ENCODE results near the gene GRAP2.

The GRAP2 gene

DNA sequence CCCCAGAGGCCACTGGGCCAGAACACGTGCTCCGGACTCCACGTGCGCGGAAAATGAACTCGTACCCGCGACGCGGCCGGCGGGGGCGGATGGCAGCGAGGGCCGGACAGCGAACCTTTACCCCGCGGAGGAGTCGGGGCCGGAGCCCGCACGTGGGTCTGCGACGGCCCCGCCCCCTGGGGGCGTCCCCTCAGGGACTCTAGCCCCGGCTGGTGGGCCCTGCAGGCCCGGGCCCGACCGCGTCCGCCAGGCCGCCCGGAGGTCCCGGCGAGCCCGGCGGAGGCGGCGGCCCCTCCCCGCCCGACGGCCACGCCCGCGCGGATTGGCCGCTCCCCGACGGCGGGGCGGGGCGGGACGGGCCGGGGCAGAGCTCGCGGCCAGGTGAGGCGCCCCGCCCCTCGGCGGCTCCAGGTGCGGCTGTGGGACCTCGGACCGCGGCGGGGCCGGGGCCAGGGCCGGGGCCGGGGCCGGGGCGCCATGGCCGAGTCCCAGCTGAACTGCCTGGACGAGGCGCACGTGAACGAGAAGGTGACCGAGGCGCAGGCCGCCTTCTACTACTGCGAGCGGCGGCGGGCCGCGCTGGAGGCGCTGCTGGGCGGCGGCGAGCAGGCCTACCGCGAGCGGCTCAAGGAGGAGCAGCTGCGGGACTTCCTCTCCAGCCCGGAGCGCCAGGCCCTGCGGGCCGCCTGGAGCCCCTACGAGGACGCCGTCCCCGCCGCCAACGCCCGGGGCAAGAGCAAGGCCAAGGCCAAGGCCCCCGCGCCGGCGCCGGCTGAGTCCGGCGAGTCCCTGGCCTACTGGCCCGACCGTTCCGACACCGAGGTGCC lies 93.9 kb downstream of the GRAP2 start, which contains the start of gene FAM83F:
Gene FAM83F (plus strand): TSS at position 389 of the 827 bp plus-strand sequence. CDS start 89 bp downstream, at position 478.
- no peak for DNase-seq (ENCODE audit: low read depth)

DNA sequence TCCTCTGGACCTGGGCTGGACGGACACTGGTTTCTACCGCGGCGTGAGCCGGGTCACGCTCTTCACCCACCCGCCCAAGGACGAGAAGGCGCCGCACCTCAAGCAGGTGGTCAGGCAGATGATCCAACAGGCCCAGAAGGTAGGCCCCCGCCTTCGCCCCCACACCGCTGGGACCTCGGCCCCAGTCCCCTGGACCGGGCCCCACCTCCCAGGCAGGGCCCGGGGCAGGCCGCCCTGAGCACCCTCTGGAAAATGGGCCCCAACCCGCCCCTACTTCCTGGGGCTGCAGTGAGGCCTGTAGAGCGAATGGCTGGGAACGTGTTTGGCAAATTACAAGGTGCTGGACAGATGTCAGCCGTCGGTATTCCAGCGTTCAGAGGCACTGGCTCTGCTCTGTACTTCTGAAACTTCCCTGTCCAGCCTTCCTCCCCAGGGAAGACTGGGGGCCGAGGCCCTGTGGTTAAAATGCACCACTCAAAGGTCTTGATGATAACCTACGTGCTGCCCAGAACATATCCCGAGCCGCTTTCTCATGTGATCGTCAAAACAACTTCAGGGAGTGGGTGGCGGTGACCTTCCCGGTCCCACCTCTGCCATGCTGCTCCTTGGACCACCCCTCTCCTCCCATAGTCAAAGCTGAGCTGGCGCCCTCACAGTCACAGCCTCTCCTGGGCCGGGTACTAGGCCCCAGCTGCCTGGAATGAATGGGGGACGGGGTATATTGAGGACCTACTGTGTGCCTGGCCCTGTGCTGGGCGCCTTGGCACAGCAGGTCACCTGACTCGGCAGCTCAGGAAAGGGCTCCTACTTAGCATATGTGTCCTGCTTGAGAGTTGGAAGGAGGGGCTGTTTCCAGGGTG lies 94.7 kb downstream of the GRAP2 start:
- no peak for DNase-seq (ENCODE audit: low read depth)

DNA sequence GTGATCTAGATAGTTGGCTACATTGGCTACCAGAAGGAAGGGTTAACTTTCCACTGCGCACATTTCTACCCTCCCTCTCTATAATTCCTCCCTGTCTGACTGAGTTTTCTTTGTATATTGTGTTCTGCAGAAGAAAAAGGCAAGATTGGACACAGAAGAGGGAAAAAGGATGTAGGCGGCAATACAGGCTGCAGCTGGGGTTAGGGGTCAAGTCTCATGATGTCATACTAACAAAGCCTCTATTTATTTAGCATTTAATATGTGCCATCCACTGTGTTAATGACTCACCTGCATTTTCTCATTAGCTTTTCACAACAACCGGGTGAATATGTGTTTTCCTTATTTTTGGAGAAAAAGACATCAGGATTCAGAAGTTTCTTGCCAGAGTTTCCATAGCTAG lies 95.8 kb downstream of the GRAP2 start:
- DNase-seq (ENCODE audit: low read depth), result no peak

DNA sequence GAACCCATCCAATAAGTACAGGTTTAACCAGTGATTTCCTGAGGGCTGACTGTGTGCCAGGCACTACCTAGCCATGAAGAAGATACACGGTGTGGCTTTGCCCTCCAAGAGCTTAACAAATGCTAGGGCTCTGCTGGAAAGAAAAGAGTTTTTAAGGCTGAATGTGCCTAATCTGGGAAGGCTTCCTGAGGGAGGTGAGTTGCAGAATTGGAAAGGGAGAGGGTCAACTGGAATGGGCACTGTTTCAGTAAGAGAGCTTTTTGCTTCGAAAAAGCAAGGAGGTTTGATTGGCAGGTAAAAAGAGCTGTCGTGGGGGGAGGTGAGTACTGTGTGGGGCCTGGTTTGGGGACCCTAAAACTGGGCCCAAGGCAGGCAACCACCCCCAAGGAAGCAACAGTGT lies 96.5 kb downstream of the GRAP2 start:
- DNase-seq (ENCODE audit: low read depth), result no peak

DNA sequence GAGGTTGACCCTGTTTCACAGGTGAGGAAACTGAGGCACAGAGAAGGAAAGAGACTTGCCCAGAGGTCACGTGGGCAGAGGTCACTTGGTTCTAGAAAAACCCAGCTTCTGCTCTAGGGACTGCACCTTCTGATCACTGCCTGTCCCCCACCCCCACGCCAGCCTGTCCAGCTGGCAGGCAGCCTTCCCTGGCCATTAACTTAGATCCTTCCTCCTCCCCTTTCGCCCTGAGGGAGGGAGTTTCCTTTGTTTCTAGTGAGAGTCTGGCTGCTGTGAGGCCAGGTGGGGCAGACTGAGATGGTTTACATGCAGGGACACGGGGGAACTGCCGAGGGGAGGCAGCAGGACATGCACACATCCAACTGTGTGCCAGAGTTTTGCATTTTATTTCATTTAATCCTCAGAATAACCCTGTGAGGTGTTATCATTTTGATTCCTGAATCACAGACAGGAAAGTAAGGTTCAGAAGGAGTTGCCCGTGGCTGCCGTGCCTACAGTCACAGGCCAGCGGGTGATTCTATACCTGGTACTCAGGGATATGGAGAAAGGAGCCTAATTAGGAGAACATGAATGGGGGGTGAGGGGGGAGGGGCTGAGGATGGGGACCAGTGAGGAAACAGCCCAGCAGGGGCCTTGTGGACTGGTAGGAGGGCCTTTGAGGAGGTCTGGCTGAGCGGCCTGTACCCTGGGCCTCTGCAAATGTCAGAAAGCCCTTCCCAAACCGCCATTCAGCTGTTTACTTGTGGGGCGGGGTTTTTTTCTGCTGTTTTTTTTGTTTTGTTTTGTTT lies 97.2 kb downstream of the GRAP2 start:
- DNase-seq (ENCODE audit: low read depth), result no peak

DNA sequence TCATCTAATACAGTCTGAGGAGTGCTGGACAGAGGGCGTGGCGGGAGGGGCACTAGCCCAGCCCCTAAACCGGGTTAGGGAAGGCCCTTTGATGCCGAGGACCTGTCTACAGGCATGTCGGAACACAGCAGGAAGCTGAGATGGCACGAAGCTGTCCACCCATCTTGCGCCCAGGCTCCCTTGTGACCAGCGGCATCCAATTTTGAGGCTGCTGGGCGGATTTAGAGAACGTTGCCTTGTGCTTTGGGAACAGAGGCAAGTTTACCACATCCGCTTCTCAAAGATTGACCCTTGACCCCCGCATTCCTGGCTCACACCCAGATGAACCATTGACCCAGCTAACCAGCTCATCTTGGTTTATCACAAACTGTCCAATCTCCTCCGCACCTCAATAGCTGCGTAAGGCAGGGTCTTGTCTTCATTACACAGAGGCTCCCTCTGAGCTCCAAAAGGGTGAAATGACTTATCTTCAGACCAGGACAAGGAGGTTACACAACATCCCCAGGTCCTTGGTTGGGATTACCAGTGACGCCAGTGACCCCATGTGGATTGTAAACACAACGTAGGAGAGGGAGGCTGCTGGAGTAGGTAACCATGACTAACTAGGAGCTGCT lies 98.4 kb downstream of the GRAP2 start:
- DNase-seq (ENCODE audit: low read depth), result peak; percentile 67

DNA sequence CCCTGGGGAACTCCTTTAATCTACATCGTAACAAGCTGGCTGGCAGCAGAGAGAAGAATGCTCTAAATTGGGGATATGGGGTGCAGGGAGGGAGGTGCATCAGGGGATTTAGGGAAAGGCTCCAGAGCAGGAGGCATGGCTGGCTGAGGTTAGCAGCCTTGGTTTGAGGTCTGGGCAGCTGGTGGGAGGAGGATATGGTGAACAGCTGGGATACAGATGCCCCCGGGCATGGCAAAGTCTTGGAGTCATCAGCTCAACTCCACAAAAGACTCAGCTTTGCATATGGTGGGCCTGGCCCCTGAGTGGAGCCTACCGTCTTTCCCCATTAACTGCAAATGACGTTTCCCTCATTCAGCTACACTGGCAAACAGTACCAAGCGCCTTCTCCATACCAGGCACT lies 99.3 kb downstream of the GRAP2 start:
- DNase-seq (ENCODE audit: low read depth), result no peak

DNA sequence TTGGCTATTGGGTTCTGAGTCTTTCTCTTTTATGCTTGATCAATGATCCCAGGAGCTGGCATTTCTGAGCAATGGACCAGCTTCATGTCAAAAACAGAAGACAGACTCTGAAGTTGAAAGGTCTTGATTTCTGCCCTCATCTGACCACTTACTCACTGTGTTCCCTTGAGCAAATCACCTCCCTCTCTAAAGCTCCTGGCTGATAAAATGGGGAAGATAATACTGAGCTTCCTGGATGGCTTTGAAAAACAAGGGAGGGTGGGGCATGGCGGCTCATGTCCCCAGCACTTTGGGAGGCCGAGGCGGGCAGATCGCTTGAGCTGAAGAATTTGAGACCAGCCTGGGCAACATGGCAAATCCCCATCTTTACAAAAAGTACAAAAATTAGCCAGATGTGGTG lies 100.2 kb downstream of the GRAP2 start:
- DNase-seq (ENCODE audit: low read depth), result no peak

DNA sequence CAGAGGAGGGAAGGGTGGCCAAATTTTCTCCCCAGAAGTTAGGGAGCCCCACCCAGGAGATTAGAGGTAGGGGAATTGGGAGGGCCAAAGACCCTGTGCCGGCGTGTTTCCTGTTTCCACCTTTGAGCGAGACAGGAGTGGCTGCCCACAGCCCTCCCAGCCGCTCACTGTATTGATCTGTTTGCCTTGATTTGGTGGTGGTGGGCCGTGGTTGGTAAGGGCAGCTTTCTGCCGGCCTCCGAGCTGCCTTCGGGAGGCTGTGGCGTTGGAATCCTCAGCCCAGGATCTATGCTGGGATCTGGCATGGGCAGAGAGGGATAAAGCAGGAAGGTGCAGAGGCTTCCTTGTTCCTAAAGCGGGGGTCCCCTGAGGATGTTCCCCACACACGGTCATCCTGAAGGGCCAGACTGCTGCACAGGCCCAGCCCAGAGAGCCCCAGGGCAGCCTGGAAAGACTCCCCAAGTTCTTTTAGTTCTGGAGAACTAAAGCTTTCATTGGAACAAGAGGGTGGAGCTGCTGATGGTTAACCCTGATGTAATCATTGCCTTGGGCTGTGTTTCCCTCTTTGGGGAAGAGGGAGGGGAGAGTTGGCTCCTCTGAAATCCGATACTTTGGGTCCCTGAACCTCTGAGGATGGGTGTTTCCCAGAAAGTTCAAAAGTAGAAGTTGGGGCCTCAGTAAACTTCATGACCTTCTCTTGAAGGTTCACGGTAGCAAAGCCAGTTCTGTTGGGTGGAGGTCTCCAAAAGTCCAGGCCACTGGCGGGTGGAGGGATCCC lies 101.1 kb downstream of the GRAP2 start:
- no peak for DNase-seq (ENCODE audit: low read depth)

DNA sequence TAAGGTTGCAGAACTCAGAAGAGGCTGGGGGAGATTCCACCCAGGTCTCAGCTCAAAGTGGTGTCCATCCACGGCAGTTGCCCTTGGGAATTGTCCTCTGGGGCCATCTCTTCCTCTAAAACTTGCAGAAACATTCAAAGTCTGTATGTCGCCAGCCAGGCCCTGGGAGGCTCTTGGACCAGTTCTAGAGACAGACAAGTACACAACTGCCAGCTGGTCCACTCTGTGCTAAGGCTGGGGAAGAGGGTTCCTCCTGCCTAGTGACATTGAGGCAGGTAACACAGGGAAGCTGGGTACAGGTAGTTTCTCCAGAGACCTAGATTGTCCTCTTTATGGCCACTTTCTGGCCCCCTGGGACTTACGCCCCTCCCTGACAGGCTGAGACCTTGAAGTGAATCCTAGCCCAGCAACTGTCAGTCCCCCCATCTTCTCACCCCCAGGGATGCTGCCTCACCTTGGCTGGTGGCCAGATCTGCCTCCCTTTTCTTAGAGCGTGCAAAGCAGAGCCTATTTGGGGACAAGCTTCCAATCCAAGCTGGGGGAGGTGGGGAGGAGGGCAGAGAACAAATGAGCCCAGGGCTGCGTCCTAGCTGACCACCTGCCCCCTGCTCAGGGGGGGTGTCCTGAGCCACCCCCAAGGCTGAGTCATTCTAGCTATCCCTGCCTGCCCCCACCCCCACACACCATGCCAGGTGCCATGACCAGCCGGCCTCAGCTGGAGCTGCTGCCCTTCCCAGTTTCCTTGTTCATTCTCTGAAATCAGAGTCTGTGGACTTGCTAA lies 102.2 kb downstream of the GRAP2 start:
- DNase-seq (ENCODE audit: low read depth), result no peak

DNA sequence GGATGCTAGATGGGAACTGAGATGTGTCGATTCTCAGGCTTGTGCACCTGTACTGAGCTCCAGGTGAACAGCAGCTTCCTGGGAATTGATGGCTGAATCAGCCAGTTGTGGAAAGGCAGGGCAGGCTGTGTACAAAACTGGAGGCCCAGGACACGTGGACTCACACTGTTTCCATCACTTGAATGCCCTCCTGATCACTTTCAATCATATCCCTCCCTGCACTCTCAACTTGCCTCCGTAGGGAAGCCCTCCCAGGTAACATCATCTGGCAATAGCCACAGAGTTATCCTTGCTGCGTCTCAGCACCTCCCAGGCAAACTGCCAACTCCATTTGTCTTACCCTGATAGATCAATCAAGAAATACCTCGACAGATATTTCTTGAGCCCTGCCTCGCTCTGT lies 104.0 kb downstream of the GRAP2 start:
- no peak for DNase-seq (ENCODE audit: low read depth)

DNA sequence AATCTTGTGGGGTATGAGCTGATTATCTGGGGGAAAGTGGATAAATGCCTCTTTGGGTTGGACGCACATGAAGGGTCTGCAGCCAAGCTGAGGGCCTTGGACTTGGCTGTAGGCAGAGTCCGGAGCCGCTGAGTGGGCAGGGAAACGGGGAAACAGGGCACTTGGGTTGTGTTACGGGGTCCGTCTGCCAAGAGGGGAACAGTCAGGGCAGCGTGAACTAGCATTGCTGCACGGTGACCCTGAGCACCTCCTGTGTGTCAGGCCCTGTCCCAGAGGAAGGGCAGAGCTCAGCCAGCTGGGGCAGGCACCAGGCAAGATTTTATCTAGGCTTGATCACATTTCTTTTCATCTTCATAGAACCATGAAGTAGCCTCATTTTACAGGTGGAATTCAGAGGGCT lies 105.8 kb downstream of the GRAP2 start:
- no peak for DNase-seq (ENCODE audit: low read depth)

DNA sequence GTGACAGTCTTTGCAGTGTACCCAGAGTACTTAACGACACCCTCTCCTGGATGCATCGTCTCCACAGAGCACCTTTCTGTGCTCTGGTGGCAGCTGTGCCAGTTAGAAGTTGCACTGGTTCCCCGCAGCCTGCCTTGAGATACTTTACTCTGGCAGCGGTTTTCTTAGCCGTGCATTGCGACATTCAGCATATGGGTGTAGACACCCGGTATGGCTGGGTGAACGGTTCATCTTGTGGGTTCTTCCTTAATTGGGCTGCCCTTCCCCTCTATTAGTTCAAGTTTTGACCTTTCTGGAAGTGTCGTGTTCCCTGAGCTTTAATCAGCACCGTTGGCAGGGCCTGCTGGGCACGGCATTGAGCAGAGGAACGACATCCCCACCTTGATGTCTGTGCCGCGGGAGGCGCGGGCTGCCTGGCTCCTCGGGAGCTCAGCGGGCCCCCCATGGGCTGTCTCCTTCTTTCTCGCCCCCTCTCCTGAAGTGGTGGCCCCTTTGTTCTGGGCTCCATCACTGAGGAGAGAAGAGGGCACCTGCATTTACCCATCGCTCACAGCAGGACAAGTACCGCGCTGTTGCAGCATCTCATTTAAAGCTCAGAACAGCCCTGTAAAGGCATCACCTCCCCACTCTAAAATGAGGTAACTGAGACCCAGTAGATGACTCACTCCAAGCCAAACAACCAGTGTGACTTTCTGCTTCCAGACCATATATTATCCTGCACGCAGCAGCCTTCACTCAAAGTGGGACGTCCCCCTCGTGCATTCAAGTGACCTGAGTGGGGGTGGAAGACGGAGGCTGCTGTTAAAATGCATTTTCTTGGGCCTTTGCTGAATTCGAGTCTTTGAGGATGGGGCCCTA lies 107.2 kb downstream of the GRAP2 start:
- no peak for DNase-seq (ENCODE audit: low read depth)

DNA sequence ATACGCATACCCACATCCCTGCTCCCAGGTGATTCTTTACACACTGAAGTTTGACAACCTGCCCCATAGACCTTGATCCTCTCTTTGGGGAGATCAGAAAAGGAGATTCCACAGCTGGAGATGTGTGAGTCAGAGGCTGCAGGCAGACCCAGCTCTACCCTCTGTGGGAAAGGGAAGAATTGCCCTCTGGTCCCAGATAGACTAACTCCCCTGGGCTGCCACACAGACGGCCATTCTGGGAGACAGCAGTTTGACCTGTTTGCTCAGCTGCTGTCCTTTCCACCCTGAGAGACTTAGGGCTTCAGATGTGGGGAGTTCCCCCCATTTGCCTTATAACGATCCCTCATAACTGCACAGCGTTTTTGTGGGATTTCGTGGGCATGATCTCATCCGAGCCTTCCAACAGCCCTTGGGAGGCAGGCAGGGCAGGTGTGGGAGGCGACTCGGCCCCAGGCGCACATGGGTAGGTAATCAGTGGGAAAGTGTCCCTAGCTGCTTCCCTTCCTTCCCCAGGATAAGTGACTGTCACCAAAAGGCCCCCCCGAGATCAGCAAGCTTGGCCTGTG lies 107.9 kb downstream of the GRAP2 start:
- DNase-seq (ENCODE audit: low read depth), result no peak

DNA sequence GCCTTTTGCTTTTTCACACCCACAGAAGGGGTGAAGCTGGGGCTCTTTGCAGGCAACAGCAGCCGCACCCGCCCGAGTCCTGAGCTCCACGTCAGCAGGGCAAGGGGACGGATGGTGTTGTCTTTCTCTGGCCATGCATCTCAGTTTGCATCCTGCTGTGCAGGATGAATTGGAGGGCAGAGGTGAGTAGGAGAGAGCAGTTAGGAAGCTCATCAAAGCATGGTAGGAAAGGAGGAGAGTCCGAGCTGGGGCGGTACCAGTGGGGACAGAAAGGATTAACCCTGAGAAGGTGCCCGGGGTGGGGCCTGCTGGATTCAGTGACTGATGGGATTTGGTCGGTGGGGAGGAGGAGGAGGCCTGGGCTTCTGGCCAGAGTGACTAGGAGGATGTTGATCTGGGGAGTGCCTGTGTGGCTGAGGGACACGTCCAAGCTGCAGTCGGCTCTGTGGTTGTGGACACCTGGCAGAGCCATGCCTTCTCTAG lies 108.4 kb downstream of the GRAP2 start:
- DNase-seq (ENCODE audit: low read depth), result no peak

DNA sequence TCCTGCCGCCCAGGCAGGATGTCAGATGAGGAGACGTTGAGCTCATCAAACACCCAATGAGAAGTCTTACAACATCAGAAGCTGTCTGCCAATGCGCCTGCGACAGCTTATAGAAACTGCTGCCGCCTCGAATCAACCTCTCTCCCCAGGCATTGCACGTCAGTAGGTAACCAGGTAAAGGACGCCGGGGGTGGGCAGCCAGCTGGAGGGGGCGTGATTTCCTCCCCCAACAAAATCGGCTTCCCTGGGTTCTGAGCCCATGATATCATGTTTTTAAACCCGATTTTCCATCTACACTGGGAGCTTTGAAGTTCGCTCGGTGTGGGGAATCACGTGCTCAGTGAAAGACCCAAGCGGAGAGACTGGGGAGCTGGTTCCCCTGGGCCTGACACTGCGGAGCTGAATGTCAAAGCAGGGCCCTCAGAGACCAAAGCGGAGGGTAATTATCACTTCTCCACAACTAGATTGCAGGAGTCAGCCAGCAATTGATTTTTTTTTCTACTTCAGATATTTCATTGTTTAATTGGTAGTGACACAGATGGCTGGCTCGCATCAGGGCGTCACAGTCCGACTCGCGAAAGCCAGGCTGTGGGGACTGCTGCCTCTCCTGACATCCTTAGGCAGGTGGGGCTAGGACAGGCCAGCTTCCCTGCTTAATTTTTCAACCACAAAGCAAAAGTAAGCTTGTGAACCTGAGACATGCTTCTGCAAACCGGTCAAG lies 109.2 kb downstream of the GRAP2 start:
- DNase-seq (ENCODE audit: low read depth), result no peak

DNA sequence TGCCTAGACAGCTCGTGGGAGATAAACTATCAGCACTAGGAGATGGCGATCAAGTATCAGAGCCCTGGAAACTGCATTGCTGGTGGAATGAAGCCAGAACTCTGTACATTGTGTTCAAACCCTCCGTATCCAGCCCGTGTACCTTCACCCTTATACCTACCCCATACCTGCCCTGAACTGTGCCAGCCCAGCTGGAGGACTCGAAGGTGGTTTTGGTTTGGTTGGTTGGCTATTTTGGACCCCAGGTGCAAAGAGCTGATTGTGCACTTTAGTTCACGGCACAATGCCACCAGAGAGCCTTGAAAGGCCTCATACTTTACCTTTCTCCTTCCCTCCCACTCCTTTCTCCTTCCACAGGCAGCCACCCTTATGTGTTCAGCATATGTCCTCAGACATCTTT lies 109.9 kb downstream of the GRAP2 start:
- DNase-seq (ENCODE audit: low read depth), result no peak

DNA sequence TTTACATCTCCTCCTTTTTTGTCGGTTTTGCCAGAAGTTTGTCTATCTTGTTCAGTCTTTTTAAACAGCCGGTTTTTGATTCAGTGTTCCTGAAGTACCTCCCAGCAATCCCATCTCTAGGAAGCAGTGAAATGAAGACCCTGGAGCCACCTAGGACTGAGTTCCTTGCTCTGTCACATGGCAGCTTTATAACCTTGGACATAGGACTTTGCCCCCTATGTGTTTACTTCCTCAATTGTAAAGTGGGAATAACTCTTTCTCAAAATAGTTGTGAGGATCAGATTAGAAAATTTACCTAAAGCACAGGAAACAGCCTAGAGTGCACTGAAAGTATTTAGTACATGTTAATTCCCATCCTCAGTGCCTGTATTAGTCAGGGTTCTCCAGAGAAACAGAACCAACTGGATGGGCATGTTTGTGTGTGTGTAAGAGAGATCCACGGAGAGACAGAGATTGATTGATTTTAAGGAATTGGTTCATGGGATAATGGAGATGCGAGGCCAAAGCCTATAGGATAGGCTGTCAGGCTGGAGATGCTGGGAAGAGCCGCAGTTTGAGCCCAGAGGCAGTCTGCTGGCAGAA lies 113.9 kb downstream of the GRAP2 start:
- DNase-seq (ENCODE audit: low read depth), result no peak

All from non-pigmented ciliary epithelial cell (primary cell).